HCT116 (cell line): Measurements from ENCODE around the gene GPR84. TPM values are rescaled to one million over a fixed set of nuclear protein-coding genes. Genes with fewer than 3 reads are reported as not detected.

Source experiments
- ATAC-seq: fragments of 200-7000 bp; cut with Tn5 transposase; 2 replicates; pipeline ENCODE4 v1.9.1; 2020; ENCODE audit warnings: mild to moderate bottlenecking, moderate library complexity
- BruUV-seq: library from RNA; stranded (reverse); fragments of 400-500 nt; replicated peaks from 2 replicates; lab custom pipeline; 2021; lab: Mats Ljungman, UMichigan
- CTCF ChIA-PET: fragments of 300-600 bp; sonication (Branson Sonifier 250); formaldehyde crosslinking; loops from one replicate; lab custom pipeline; 2021; ENCODE audit warnings: antibody characterized with exemption; lab: Charles Lee
- POLR2A ChIA-PET: fragments of 300-600, 350-600 bp; sonication (Branson Sonifier 250); formaldehyde crosslinking; loops from one replicate; lab custom pipeline; 2021; ENCODE audit warnings: antibody characterized with exemption; lab: Charles Lee
- RAD21 ChIA-PET, 2 experiments: fragments of 300-600 bp; sonication (Branson Sonifier 250); formaldehyde crosslinking; loops; one replicate each; lab custom pipeline; 2023; ENCODE audit warnings: low total read pairs in 2 of 2; ENCODE audit not compliant: uncharacterized antibody in 2 of 2, unreplicated experiment in 2 of 2, low non-redundant PET in 1 of 2; lab: Charles Lee
- DNase-seq: peaks from one replicate; pipeline ENCODE4 v3.0.0-alpha.2; 2010; ENCODE audit warnings: low read depth, low spot score
- H2AFZ ChIP-seq: fragments of 200-600 bp; shearing (Covaris generic), sonication (generic); 2 replicates; pipeline ENCODE4 v1.6.1; 2017; ENCODE audit warnings: low read depth, mixed run types, mixed read lengths, antibody characterized with exemption, low read length; ENCODE audit not compliant: poor library complexity, severe bottlenecking
- H3K27ac ChIP-seq: 2 replicates; pipeline ENCODE4 v1.5.1; 2012; ENCODE audit warnings: low read depth, low read length
- H3K27me3 ChIP-seq: fragments of 200-600 bp; sonication (generic); 2 replicates; pipeline ENCODE4 v1.6.1; 2016; ENCODE audit warnings: mixed run types, low read length, mixed read lengths; ENCODE audit not compliant: insufficient read depth
- H3K36me3 ChIP-seq, 2 experiments: fragments of 200-500 bp in 1 of 2; fragments of 200-600 bp in 1 of 2; sonication (Bioruptor generic) in 1 of 2; sonication (generic) in 1 of 2; 2 replicates each; pipeline versions ENCODE4 v1.5.1 to v1.6.1; 2014 to 2016; ENCODE audit warnings: low read length in 2 of 2, inconsistent platforms in 1 of 2, mixed read lengths in 1 of 2, mixed run types in 1 of 2; ENCODE audit not compliant: insufficient read depth in 2 of 2, control insufficient read depth in 1 of 2
- H3K4me1 ChIP-seq, 2 experiments: fragments of 200-600 bp in 1 of 2; sonication (generic) in 1 of 2; 2 replicates each; pipeline versions ENCODE4 v1.5.1 to v1.6.1; 2012 to 2017; ENCODE audit warnings: low read length in 2 of 2, inconsistent platforms in 1 of 2, mild to moderate bottlenecking in 1 of 2, mixed read lengths in 1 of 2, mixed run types in 1 of 2, moderate library complexity in 1 of 2; ENCODE audit not compliant: insufficient read depth in 2 of 2, control insufficient read depth in 1 of 2
- H3K4me2 ChIP-seq: fragments of 200-600 bp; sonication (generic); 2 replicates; pipeline ENCODE4 v1.6.1; 2017; ENCODE audit warnings: mixed run types, low read length, mixed read lengths
- H3K4me3 ChIP-seq, 2 experiments: fragments of 200-600 bp in 1 of 2; sonication (generic) in 1 of 2; replicated peaks in 1 of 2; 2 replicates each; pipeline ENCODE4 v1.5.1; 2011 to 2016; ENCODE audit warnings: low read length in 2 of 2, control low read depth in 1 of 2, low read depth in 1 of 2, mild to moderate bottlenecking in 1 of 2, mixed read lengths in 1 of 2, mixed run types in 1 of 2
- H3K79me2 ChIP-seq: fragments of 200-600 bp; sonication (generic); 2 replicates; pipeline ENCODE4 v1.6.1; 2017; ENCODE audit warnings: mild to moderate bottlenecking, mixed run types, low read length, moderate library complexity, mixed read lengths; ENCODE audit not compliant: insufficient read depth
- H3K9ac ChIP-seq: fragments of 200-600 bp; sonication (generic); 2 replicates; pipeline ENCODE4 v1.6.1; 2016; ENCODE audit warnings: low read length, mixed read lengths
- H3K9me2 ChIP-seq: fragments of 200-600 bp; sonication (generic), shearing (Covaris generic); 2 replicates; pipeline ENCODE4 v1.6.1; 2017; ENCODE audit warnings: mixed run types, mild to moderate bottlenecking, moderate library complexity; ENCODE audit not compliant: insufficient read depth
- H3K9me3 ChIP-seq, 2 experiments: fragments of 200-500 bp in 1 of 2; fragments of 200-600 bp in 1 of 2; sonication (Bioruptor generic) in 1 of 2; sonication (generic) in 1 of 2; 2 replicates each; pipeline ENCODE4 v1.6.1; 2014 to 2017; ENCODE audit warnings: low read length in 2 of 2, mixed read lengths in 2 of 2, inconsistent platforms in 1 of 2, low read depth in 1 of 2, mild to moderate bottlenecking in 1 of 2, mixed run types in 1 of 2, moderate library complexity in 1 of 2; ENCODE audit not compliant: control insufficient read depth in 1 of 2, insufficient read depth in 1 of 2
- H4K20me1 ChIP-seq: fragments of 200-600 bp; sonication (generic), shearing (Covaris generic); 2 replicates; pipeline ENCODE4 v1.6.1; 2017; ENCODE audit warnings: mixed run types, mild to moderate bottlenecking, moderate library complexity; ENCODE audit not compliant: insufficient read depth
- ATF3 ChIP-seq: IDR thresholded peaks from 2 replicates; pipeline ENCODE4 v1.6.1; 2012
- CBX3 ChIP-seq: IDR thresholded peaks from 2 replicates; pipeline ENCODE4 v1.6.1; 2012; ENCODE audit warnings: low read depth
- CEBPB ChIP-seq: IDR thresholded peaks from 2 replicates; pipeline ENCODE4 v1.6.1; 2012; ENCODE audit warnings: low read depth
- CTCF ChIP-seq, 3 experiments: fragments of 200-600 bp in 1 of 3; sonication (generic) in 1 of 3; IDR thresholded peaks in 2 of 3; conservative IDR thresholded peaks in 1 of 3; 2 replicates each; pipeline ENCODE4 v1.5.1; 2012 to 2017; ENCODE audit warnings: low read depth in 2 of 3, low read length in 2 of 3, antibody characterized with exemption in 1 of 3, borderline replicate concordance in 1 of 3, control low read depth in 1 of 3, mild to moderate bottlenecking in 1 of 3, mixed read lengths in 1 of 3, mixed run types in 1 of 3, moderate library complexity in 1 of 3; ENCODE audit not compliant: insufficient read depth in 1 of 3
- EGR1 ChIP-seq: IDR thresholded peaks from 2 replicates; pipeline ENCODE4 v1.6.1; 2012; ENCODE audit warnings: low read depth
- EZH2 ChIP-seq: fragments of 200-600 bp; sonication (generic); IDR thresholded peaks from 2 replicates; pipeline ENCODE4 v1.6.1; 2017; ENCODE audit warnings: antibody characterized with exemption, mixed run types
- EZH2phosphoT487 ChIP-seq: fragments of 200-600 bp; IDR thresholded peaks from 2 replicates; pipeline ENCODE4 v1.6.1; 2018; ENCODE audit warnings: antibody characterized with exemption, borderline replicate concordance
- FOSL1 ChIP-seq: IDR thresholded peaks from 2 replicates; pipeline ENCODE4 v1.6.1; 2012; ENCODE audit warnings: low read depth
- JUND ChIP-seq: IDR thresholded peaks from 2 replicates; pipeline ENCODE4 v1.6.1; 2012
- MAX ChIP-seq: IDR thresholded peaks from 2 replicates; pipeline ENCODE4 v1.6.1; 2012
- POLR2A ChIP-seq: IDR thresholded peaks from 2 replicates; pipeline ENCODE4 v1.7.0; 2011; ENCODE audit warnings: borderline replicate concordance; ENCODE audit not compliant: insufficient read depth, insufficient read length; ENCODE audit errors: extremely low read depth
- POLR2AphosphoS5 ChIP-seq: IDR thresholded peaks from 2 replicates; pipeline ENCODE4 v1.6.1; 2011; ENCODE audit warnings: mild to moderate bottlenecking, low read depth, low read length, moderate library complexity
- RAD21 ChIP-seq: IDR thresholded peaks from 2 replicates; pipeline ENCODE4 v1.6.1; 2012; ENCODE audit warnings: low read depth, mild to moderate bottlenecking
- REST ChIP-seq: IDR thresholded peaks from 2 replicates; pipeline ENCODE4 v1.6.1; 2012; ENCODE audit warnings: low read depth
- SP1 ChIP-seq: IDR thresholded peaks from 2 replicates; pipeline ENCODE4 v1.6.1; 2012; ENCODE audit warnings: low read depth
- SRF ChIP-seq: IDR thresholded peaks from 2 replicates; pipeline ENCODE4 v1.6.1; 2012; ENCODE audit warnings: low read depth
- TCF7L2 ChIP-seq: IDR thresholded peaks from 2 replicates; pipeline ENCODE4 v1.7.0; 2011; ENCODE audit warnings: borderline replicate concordance, inconsistent platforms; ENCODE audit not compliant: insufficient read depth, insufficient read length; ENCODE audit errors: extremely low read depth
- ZFX ChIP-seq: fragments of 450-650 bp; IDR thresholded peaks from 2 replicates; pipeline ENCODE4 v1.6.1; 2017
- ZNF274 ChIP-seq: fragments of 200-500 bp; sonication (Bioruptor generic); IDR thresholded peaks from 2 replicates; pipeline ENCODE4 v1.6.1; 2014; ENCODE audit warnings: mild to moderate bottlenecking, low read depth, low read length, inconsistent platforms
- intact Hi-C: fragments of 100-400 bp; cut with micrococcal nuclease; formaldehyde crosslinking; loops from 2 replicates; pipeline ENCODE4 v1.10.0; 2022
- total RNA-seq: library from RNA; stranded (reverse); gene quantifications from one replicate; pipeline ENCODE4 v1.2.1, GENCODE V29; 2021; ENCODE audit not compliant: unreplicated experiment

Gene GPR84
- total RNA-seq, 1 experiment from 2014 or later = not detected

GRCh38 chr12:54337854-54338650, 26.2 kb downstream of the GPR84 start:
- Histone ChIP-seq H3K9ac (no peak overlapping the region), H3K79me2 (peaks cover 89% of the 10 kb centered on the region), H3K9me2 (no peaks in the 10 kb centered on the region), H4K20me1 (peaks cover 9% of the 10 kb centered on the region; the same call in 1 of the 2 replicates), H3K4me3 (no peak overlapping the region), H3K4me2 (no peak overlapping the region), H3K27ac (no peak overlapping the region), H3K27me3 (no peaks in the 10 kb centered on the region), H3K9me3 (no peaks in the 10 kb centered on the region), H3K36me3 (peaks cover 20 to 28% of the 10 kb centered on the region in 2 experiments), H2AFZ (no peak overlapping the region), H3K4me1 (peaks cover 4 to 9% of the 10 kb centered on the region in 2 experiments; a peak in 3 of 4 replicates)
- TF ChIP-seq ZNF274 (no peak), CBX3 (no peak), EZH2phosphoT487 (no peak), REST (no peak), FOSL1 (no peak), EGR1 (no peak), POLR2A (no peak), JUND (no peak), CTCF (IDR thresholded peaks at IDR 0.05 in 2 of 3, conservative IDR thresholded peaks at IDR 0.05 in 1 of 3; ENCODE audit: borderline replicate concordance in 1 of 3, insufficient read depth in 1 of 3, low read depth in 2 of 3, low read length in 2 of 3) (no peak), ATF3 (no peak), EZH2 (no peak), CEBPB (no peak), TCF7L2 (no peak), POLR2AphosphoS5 (no peak), RAD21 (no peak), MAX (no peak), SRF (no peak), ZFX (no peak), SP1 (no peak)
- no peak for DNase-seq
- intact Hi-C loops = no loop called here
- CTCF ChIA-PET = interaction anchor here (1.2 to 4.9 kb wide), 6 partner anchors 12 to 42 kb away, joined by 3 to 63 read pairs (median 10); partner anchors contain the start of genes COPZ1 and NFE2
- no peak for ATAC-seq
- RAD21 ChIA-PET = no interaction called here
- POLR2A ChIA-PET = interaction anchor here (2.2 to 2.6 kb wide), 2 partner anchors 10 to 13 kb away, joined by 8 to 20 read pairs; partner anchors contain the start of gene COPZ1
- BruUV-seq = no TSS peak
